Embryonic facial prominence (tissue), 1 donor: ENCODE measurements around the gene CYSRT1.

ENCODE experiments used
- DNase-seq: peaks from one replicate; pipeline ENCODE4 v3.0.0-alpha.2; 2016; ENCODE audit errors: extremely low spot score

Gene CYSRT1

GRCh38 chr9:137212520-137212919, 12.5 kb upstream of the CYSRT1 start:
- no peak for DNase-seq

DNA sequence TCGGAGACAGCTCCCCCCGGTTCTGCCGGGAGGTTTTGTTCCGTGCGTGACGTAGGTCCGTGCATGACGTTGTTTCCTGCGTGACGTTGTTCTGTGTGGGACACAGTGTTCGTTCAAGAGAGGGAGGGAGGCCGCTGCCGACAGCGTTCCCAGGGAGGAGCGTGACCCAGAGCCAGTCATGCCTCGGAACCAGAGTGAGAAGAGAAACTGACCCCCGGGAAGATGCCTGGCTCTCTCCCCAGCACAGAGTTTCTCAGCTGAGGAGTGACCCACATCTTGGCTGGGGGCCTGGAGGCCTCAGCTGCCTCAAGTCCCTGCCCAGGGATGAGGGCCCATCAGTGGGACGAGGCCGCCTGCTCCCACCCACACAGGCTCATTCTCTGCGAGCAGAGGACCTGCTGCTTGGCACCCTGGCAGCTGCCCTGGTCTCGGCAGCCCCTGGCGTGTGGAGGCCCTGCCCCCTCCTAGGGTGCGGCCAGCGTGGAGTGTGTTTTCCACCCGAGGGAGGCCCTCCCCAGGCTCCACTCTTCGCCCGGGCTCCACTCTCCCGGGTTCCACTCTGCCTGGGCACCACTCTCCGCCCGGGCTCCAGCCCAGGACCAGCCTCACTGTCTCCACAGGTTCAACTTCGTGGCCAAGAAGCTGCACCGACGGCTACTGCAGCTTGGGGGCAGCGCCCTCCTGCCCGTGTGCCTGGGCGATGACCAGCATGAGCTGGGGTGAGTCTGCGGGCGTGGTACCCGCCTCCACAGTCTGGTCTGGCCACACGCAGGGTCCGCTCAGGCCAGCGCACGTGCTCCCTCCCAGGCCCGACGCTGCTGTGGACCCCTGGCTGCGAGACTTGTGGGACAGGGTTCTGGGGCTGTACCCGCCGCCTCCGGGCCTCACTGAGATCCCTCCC, 11.6 kb upstream of the CYSRT1 start:
- DNase-seq = no peak

- no peak for DNase-seq
These were observed 10.4 kb upstream of the CYSRT1 start for GRCh38 chr9:137214620-137215019.

DNA sequence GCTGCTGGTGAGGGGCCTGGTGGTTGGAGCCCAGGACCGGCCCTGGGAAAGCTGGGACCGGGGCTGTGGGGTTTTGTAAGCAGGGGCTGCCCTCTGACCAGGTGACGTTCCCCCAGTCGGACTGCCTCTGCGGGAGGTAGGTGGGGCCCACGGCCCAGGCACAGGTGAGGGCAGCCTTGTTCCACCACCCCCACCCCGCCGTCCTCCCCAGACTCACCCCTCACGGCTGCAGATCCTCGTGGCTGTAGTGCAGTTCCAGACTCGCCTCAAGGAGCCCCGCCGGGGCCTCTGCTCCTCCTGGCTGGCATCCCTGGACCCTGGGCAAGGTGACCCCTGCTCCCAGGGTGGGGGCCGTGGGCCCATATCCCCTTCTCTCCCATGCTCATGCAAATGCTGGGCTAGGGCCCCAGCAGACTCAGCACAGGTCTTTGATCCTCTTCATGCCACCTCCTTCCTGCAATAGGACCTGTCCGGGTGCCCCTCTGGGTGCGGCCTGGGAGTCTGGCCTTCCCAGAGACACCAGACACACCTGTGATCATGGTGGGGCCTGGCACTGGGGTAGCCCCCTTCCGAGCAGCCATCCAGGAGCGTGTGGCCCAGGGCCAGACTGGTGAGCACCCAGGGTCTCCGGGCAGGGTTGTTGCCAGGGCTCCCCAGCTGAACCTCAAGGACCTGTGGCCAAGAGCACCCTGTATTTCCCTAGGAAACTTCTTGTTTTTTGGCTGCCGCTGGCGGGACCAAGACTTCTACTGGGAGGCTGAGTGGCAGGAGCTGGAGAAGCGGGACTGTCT, 9.6 kb upstream of the CYSRT1 start:
- no peak for DNase-seq

GRCh38 chr9:137216188-137216965, 8.6 kb upstream of the CYSRT1 start:
- DNase-seq = no peak

GRCh38 chr9:137217276-137218211, 7.4 kb upstream of the CYSRT1 start:
- no peak for DNase-seq

GRCh38 chr9:137218212-137218753, 6.7 kb upstream of the CYSRT1 start:
- no peak for DNase-seq

DNA sequence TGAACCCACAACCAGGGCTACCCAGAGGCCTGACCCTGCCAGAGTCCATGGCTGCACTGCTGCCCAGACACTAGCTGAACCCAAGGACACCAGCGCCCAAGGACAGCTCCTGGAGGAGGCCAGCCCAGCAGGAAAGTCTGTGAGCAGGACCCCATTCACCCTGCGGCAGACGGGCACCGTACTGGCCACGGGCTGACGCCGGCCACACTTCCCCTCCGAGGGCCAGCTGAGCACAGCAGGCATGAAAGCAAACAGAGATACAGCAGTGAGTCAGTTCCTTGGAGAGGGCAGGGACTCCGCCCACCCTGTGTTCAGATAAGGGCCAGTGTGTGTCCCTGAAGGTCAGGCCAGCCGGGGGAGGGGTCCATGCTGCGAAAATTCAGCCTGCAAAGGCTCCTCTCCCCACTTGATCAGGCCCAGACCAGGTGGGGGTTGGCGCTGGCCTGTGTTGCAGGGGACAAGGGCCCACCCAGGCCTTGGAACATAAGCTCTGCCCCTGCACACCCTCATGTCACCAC, 6.2 kb upstream of the CYSRT1 start:
- no peak for DNase-seq

DNA sequence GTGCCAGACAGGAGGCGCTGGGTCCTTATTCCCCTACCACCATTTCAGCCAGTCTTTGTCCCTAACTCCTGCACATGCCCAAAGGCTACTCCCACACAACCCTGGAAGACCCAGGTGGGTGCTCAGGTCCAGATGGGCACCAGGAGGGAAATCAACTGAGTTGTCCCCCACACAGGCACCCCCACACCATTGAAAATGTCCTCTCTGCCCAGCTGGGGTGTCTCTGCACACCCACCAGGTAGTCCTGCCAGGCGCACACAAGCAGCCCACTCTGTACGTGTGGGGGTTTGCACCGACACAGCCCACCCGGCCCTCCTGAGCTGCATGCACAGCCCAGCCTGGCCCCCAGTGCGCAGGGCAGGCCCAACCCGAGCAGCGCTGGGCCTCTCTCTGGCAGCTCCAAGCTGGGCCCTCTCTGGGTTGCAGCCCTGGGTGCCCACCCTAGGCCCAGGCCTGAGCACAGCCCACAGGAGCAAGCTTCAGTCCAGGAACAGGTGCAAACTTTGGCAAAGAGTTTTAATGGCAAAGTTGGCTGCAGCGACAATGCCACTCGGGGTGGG, 5.1 kb upstream of the CYSRT1 start:
- DNase-seq = no peak

DNA sequence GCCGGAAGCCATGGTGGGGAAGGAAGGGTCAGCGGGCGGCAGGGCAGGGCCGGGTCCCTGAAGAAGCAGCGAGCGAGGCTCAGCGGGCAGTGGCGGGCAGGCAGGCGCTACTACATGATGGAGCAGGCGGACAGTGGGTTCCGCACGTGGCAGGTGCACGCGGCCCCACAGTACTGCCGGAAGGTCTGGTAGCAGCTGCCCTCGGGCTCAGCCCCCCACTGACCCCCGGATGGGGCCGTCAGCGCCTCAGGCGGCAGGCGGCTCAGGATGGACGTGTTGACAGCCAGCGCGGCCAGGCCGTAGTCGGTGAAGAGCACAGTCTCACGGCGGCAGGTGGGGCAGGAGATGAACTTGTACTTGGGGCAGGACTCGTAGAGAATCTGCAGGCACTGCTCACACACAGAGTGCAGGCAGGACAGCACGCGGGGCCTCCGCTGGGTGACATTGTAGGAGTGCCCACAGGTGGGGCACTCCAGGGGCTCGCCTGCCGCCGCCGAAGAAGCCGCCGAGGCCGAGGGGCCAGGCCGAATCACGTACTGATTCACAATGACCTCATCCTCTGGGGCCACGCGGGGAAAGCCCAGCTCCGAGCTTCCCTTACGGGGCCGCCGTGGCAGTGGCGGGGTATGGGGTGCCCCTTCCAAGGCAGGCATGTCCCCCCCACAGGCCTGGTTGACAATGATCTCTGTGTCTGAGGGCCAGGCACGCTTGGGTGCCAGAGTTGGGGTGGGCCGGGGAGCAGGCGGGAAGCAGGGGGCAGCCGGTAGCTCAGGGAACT, 4.5 kb upstream of the CYSRT1 start:
- DNase-seq = no peak

DNA sequence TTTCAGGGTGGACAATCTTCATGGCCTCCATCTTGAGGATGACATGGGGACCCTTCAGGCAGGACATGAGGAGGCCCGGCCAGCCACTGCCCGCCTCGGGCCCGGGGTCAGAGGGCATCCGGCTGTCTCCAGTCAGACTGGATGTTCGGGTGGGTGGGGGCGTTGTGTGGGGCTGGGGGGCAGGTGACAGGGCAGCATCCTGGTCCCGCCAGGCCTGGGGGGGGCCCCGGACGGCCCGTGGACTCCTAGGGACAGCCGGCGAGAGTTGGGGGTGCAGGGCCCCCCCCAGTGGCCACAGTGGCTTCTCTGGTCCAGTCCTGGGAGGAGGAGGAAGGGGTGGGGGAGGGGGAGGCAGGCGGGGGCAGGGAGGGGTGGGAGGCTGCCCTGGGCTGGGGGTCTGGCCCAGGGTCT, 3.9 kb upstream of the CYSRT1 start:
- DNase-seq = no peak

DNA sequence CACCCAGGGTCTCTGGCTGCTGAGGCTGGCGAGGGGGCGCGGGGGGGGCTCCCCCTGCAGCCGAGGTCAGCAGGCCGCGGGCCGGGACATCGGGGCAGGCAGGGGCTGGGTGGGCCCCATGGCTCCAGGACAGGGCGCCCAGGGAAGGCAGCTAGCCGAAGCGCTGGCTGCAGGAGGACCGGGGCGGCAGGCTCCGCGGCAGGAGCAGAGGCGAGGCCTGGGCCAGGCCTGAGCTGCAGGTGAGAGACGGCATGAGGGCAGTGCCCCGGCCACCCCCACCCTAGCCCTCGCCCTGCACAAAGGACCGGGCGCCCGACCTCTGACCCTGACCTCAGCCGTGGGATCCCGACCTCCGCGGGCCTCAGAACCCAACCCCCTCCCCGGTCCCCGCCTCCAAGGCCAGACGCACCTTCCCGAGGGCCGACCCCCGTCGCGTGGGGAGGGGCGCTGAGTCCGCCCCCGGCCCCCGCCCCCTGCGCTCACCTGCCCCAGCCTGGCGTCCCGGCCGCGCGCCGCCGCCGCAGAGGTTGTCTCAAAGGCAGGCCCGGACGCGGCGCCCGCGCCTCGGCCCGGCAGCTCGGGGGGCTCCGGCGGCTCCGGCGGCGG, 3.4 kb upstream of the CYSRT1 start:
- no peak for DNase-seq

- no peak for DNase-seq
These were observed 2.5 kb upstream of the CYSRT1 start, which contains the start of gene RNF208 for GRCh38 chr9:137222190-137223077. Gene RNF208, minus strand, starts transcription at chr9:137222240. Its CDS starts 1,028 bp downstream, at chr9:137221212.

DNA sequence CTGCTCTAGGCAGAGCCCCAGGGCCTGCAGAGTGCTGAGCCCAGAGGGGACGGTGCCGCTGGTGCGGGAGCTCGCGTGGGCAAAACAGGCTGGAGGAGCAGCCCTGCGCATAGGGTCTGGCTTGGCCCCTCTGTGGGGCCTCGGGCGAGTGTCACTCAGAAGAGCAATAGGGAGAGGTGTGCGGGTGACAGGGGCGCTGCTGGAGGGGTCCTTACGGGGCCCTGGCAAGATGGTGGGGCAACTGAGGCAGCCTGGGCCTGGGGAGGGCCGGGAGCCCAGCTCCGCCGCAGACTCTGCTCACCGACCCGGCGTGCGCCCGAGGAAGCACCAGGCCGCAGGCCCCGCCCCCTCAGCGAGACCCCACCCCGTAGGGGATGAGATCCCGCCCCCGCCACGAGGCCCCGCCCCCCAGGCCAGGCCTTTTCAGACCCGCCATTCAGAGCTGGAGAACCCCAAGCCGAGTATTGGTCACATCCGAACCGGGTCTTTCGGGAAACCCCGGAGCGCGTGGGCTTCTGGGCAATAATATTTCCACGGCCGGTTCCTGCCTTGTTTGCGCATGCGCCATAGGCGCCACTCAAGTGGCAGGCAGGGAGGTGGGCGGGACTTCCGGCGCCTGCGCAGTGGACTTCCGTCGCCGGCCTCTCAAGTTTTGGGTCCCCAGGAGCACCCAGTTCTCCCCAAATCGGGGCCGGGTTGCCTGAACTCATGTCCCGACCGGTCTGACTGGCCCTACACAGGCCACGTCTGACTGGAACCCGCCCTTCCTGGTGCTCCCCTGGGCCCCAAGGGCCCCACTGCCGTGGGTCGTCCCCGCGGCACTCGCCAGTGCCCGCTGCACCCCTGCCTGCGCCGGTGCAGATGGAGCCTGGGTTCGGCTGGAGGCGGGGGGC, 1.6 kb upstream of the CYSRT1 start:
- DNase-seq = peak; percentile 91

DNA sequence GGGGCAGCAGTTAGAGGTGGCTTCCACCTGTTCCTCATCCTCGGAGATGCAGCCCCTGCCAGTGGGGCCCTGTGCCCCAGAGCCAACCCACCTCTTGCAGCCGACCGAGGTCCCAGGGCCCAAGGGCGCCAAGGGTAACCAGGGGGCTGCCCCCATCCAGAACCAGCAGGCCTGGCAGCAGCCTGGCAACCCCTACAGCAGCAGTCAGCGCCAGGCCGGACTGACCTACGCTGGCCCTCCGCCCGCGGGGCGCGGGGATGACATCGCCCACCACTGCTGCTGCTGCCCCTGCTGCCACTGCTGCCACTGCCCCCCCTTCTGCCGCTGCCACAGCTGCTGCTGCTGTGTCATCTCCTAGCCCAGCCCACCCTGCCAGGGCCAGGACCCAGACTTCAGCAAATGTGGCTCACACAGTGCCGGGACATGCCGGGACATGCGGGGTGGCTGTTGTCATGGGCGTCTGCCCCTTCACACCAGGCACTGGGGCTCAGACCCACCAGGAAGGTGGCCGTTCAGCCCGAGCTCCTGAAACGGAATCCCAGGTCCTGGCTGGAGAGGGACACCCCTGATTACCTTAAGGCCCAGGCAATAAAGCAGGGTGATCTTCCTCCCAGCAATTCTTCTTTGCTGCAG, 841 bp downstream of the CYSRT1 start:
- DNase-seq = no peak

DNA sequence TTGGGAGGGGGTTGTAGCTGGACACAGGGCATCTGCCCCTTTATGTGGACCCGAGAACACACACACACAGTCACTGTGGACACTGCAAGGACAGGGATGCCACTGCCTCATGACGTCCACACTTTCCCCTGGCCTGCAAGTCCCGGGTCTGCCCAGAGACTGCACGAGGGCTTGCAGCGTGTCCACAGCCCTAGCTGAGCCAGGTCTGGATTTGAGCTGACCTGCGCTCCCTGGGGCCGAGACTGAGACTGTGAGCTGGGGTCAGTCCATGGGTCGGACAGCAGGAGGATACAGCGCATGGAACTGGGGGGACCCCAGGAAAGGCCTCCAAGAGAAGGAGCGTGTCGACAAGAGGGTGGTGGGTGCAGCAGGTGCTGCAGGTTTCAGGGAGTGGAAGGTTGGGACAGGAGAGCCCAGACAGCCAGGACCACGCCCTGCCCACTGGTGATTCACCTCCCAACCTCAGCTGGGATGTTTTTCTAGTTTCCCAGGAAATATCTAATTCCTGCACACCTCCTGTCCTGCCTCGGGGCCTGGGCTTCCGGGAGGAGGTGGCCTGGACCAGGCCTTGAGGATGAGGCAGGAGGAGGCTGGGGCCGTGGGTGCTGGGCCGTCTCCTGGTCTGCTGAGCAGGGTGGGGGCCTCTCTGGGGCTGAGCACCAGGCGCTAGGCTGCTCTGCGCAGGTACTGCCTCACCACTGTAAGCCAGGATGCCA, 1.5 kb downstream of the CYSRT1 start:
- DNase-seq = no peak
